GM12878 (cell line): ENCODE measurements around the gene PHF2. TPM values are rescaled to one million over a fixed set of nuclear protein-coding genes. Genes with fewer than 3 reads are reported as not detected.

Experiments
- ATAC-seq: fragments of 200-7000 bp; cut with Tn5 transposase; 3 replicates; pipeline ENCODE4 v1.9.1; 2020; ENCODE audit warnings: mild to moderate bottlenecking, moderate library complexity
- BruUV-seq: library from RNA; stranded (reverse); fragments of 400-500 nt; replicated peaks from 2 replicates; lab custom pipeline; 2021; lab: Mats Ljungman, UMichigan
- CTCF ChIA-PET: fragments of 300-600 bp; sonication (Branson Sonifier 250); formaldehyde crosslinking; extraction: SDS; loops from one replicate; lab custom pipeline; 2021; ENCODE audit warnings: inconsistent platforms; lab: Yijun Ruan, JAX
- POLR2A ChIA-PET: fragments of 350-600 bp; formaldehyde crosslinking; extraction: SDS; loops from one replicate; lab custom pipeline; 2021; ENCODE audit warnings: inconsistent platforms; lab: Charles Lee
- RAD21 ChIA-PET: fragments of 300-600 bp; sonication (Branson Sonifier 250); formaldehyde crosslinking; loops from one replicate; lab custom pipeline; 2023; ENCODE audit warnings: antibody characterized with exemption; ENCODE audit not compliant: unreplicated experiment; lab: Charles Lee
- SMC1A ChIA-PET: fragments of 300-600 bp; sonication (Branson Sonifier 250); formaldehyde crosslinking; loops from one replicate; lab custom pipeline; 2023; ENCODE audit not compliant: unreplicated experiment, uncharacterized antibody; lab: Charles Lee
- DNase-seq: peaks from one replicate; pipeline ENCODE4 v3.0.0-alpha.2; 2011; ENCODE audit warnings: low read depth, low spot score
- FAIRE-seq: peaks from 3 replicates; lab custom pipeline; 2011; peaks lifted over from hg19 to GRCh38; lab: Jason Lieb, UNC
- H2AFZ ChIP-seq: 2 replicates; pipeline ENCODE4 v1.6.0; 2011; ENCODE audit warnings: low read depth, low read length, control low read depth; ENCODE audit not compliant: control insufficient read depth
- H3K27ac ChIP-seq: 2 replicates; pipeline ENCODE4 v1.5.1; 2011; ENCODE audit warnings: control low read depth; ENCODE audit not compliant: control insufficient read depth, insufficient read depth
- H3K27me3 ChIP-seq, 2 experiments: replicated peaks in 1 of 2; 2 replicates each; pipeline versions ENCODE4 v1.6.0 to v1.6.1; 2011; ENCODE audit warnings: low read length in 1 of 2; ENCODE audit not compliant: control insufficient read depth in 2 of 2, insufficient read depth in 2 of 2
- H3K36me3 ChIP-seq, 2 experiments: 2 replicates each; pipeline ENCODE4 v1.5.1; 2011; ENCODE audit warnings: low read length in 1 of 2; ENCODE audit not compliant: control insufficient read depth in 2 of 2, insufficient read depth in 2 of 2
- H3K4me1 ChIP-seq: 2 replicates; pipeline ENCODE4 v1.6.1; 2011; ENCODE audit warnings: mild to moderate bottlenecking, low read length, moderate library complexity, mixed read lengths; ENCODE audit not compliant: control insufficient read depth, insufficient read depth
- H3K4me2 ChIP-seq: 2 replicates; pipeline ENCODE4 v1.6.0; 2011; ENCODE audit warnings: control low read depth; ENCODE audit not compliant: control insufficient read depth, insufficient read depth
- H3K4me3 ChIP-seq: fragments of 200-600 bp; sonication (generic); 2 replicates; pipeline ENCODE4 v1.5.1; 2016
- H3K79me2 ChIP-seq: 2 replicates; pipeline ENCODE4 v1.6.0; 2011; ENCODE audit warnings: low read length; ENCODE audit not compliant: control insufficient read depth, insufficient read depth
- H3K9ac ChIP-seq: 2 replicates; pipeline ENCODE4 v1.8.0; 2011; ENCODE audit warnings: low read length, control low read depth, mixed read lengths; ENCODE audit not compliant: control insufficient read depth, insufficient read depth
- H3K9me3 ChIP-seq: replicated peaks from 3 replicates; pipeline ENCODE4 v1.5.1; 2011; ENCODE audit warnings: mild to moderate bottlenecking, low read length; ENCODE audit not compliant: control insufficient read depth, insufficient read depth
- H4K20me1 ChIP-seq: 2 replicates; pipeline ENCODE4 v1.6.0; 2011; ENCODE audit not compliant: control insufficient read depth, insufficient read depth
- ATF7 ChIP-seq: fragments of 450-650 bp; IDR thresholded peaks from 2 replicates; pipeline ENCODE4 v1.6.1; 2016; ENCODE audit warnings: low read depth, mild to moderate bottlenecking
- CBX3 ChIP-seq: fragments of 200-600 bp; sonication (generic); IDR thresholded peaks from 2 replicates; pipeline ENCODE4 v1.6.1; 2016; ENCODE audit warnings: low read depth, borderline replicate concordance
- IKZF2 ChIP-seq, 2 experiments: fragments of 450-650 bp; IDR thresholded peaks; 2 replicates each; pipeline ENCODE4 v1.6.1; 2017; ENCODE audit warnings: mild to moderate bottlenecking in 2 of 2, moderate library complexity in 2 of 2
- JUND ChIP-seq: IDR thresholded peaks from 2 replicates; pipeline ENCODE4 v1.6.1; 2012; ENCODE audit warnings: low read depth, mild to moderate bottlenecking, low read length, improper control_type of control experiment, moderate library complexity
- MYB ChIP-seq: fragments of 150-350 bp; IDR thresholded peaks from 2 replicates; pipeline ENCODE4 v1.6.1; 2014; ENCODE audit warnings: mild to moderate bottlenecking, low read depth, low read length, borderline replicate concordance
- SMARCA5 ChIP-seq: fragments of 450-650 bp; IDR thresholded peaks from 2 replicates; pipeline ENCODE4 v1.6.1; 2017; ENCODE audit warnings: mild to moderate bottlenecking
- SMC3 ChIP-seq: IDR thresholded peaks from 2 replicates; pipeline ENCODE4 v1.6.1; 2011; ENCODE audit warnings: low read length, improper control_type of control experiment, borderline replicate concordance
- WGBS: methylation state at CpG from one replicate; pipeline ENCODE4 v1.1.6; 2016; ENCODE audit warnings: low lambda C conversion rate; ENCODE audit not compliant: insufficient replicate concordance, insufficient coverage; ENCODE audit errors: missing lambda C conversion rate; 5-methylcytosine and 5-hydroxymethylcytosine counted together
- in situ Hi-C: fragments of 300-500 bp; cut with MboI; formaldehyde crosslinking; loops from 9 replicates; pipeline ENCODE4 v1.14.3; 2018; ENCODE audit warnings: mixed read lengths
- intact Hi-C: fragments of 100-400 bp; cut with micrococcal nuclease; formaldehyde crosslinking; loops from one replicate; pipeline ENCODE4 v1.14.2; 2022; ENCODE audit not compliant: unreplicated experiment
- polyA plus RNA-seq, 11 experiments: library from polyadenylated mRNA; depleted of rRNA in 4 of 11; unstranded in 6 of 11; stranded (reverse) in 5 of 11; fragments of >200 nt; fragmentation: Nextera tagmentation in 4 of 11; fragmentation: Illumina TruSeq in 1 of 11; extraction: Ambion mirVana in 4 of 11; extraction: Trizol in 1 of 11; gene quantifications; 1 replicate in 1 of 11; 2 replicates in 10 of 11; pipeline versions ENCODE4 v1.2.1 to v1.2.3, GENCODE V29; 2011 to 2016; ENCODE audit warnings: inconsistent platforms in 2 of 11, missing spikeins in 2 of 11, low read depth in 1 of 11
- total RNA-seq, 4 experiments: library from RNA; depleted of rRNA in 3 of 4; stranded (reverse); fragments of >200 nt in 3 of 4; fragmentation: Illumina TruSeq in 1 of 4; extraction: Trizol in 1 of 4; gene quantifications; 2 replicates each; pipeline versions ENCODE4 v1.2.1 to v1.2.3, GENCODE V29; 2013 to 2021

Gene PHF2
- total and polyA plus RNA-seq, 10 of the 15 experiments (the other 5 are each of a cell fraction or from before 2014, with no cell fraction given) = 0.34 to 13.3 (median 5.5) TPM

DNA sequence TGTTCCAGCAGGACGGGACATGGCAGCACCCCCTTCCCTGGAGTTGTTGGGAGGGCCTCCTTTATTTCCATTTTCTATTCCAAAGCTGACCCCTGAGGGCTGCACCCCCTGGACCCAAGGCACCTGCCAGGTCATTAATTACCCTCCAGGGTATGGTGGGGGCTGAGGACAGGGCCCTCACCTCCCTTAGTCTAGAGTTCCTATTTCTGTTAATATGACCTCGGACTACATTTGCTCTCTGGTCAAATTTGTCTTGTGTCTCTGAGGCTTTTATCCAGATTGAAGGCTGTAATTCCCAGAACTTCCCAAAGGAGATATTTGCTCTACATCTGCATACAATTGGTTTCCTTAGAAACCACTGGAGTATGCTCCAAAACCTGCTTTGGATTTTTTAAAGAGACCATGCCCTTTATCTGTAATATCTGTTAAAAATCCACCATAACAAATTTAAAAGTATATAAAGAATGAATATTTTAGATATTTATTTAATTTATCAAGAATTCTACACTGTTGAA lies 16.8 kb downstream of the PHF2 start:
- BruUV-seq = no TSS peak
- SMC1A ChIA-PET = no interaction called here
- FAIRE-seq (no peak), ATAC-seq (no peak), DNase-seq (no peak)
- TF ChIP-seq MYB (no peak), SMARCA5 (no peak), JUND (no peak), IKZF2 (IDR thresholded peaks at IDR 0.05) (no peak)
- Histone ChIP-seq H3K4me3 (no peak overlapping the region), H3K79me2 (no peaks in the 10 kb centered on the region), H3K9ac (no peak overlapping the region), H2AFZ (no peak overlapping the region), H3K4me2 (no peak overlapping the region), H3K4me1 (no peaks in the 10 kb centered on the region), H4K20me1 (peaks cover 3% of the 10 kb centered on the region; the same call in 1 of the 2 replicates), H3K36me3 (no peaks in the 10 kb centered on the region), H3K9me3 (no peaks in the 10 kb centered on the region), H3K27ac (no peak overlapping the region), H3K27me3 (no peaks in the 10 kb centered on the region)
- CTCF ChIA-PET = no interaction called here
- POLR2A ChIA-PET = interaction anchor here (1.0 kb wide), 1 partner anchor 27 kb away, joined by 3 read pairs; no protein-coding TSS in a partner anchor
- RAD21 ChIA-PET = no interaction called here
- in situ Hi-C loops = no loop called here
- WGBS = 100% methylated on average over 2 of the region's 2 CpGs
- intact Hi-C loops = no loop called here

- H3K27ac ChIP-seq = no peak overlapping the region
- no peak for TF ChIP-seq SMC3
- no peak for TF ChIP-seq CBX3
- TF ChIP-seq ATF7 = no peak
- H3K9ac ChIP-seq = no peak overlapping the region
- H4K20me1 ChIP-seq = peaks cover 3% of the 10 kb centered on the region; the same call in 1 of the 2 replicates
- H2AFZ ChIP-seq = no peak overlapping the region
- ChIA-PET RAD21 (no interaction called here), CTCF (no interaction called here), POLR2A (interaction anchor here (1.0 kb wide), 1 partner anchor 28 kb away, joined by 3 read pairs; no protein-coding TSS in a partner anchor), SMC1A (no interaction called here)
- WGBS = 84% methylated on average over 9 of the region's 9 CpGs
- no peaks in the 10 kb centered on the region for H3K79me2 ChIP-seq
- ATAC-seq (no peak), FAIRE-seq (no peak), DNase-seq (no peak)
- no peaks in the 10 kb centered on the region for H3K36me3 ChIP-seq
- H3K27me3 ChIP-seq = no peaks in the 10 kb centered on the region
- in situ Hi-C loops (no loop called here), intact Hi-C loops (no loop called here)
- no peaks in the 10 kb centered on the region for H3K9me3 ChIP-seq
- H3K4me2 ChIP-seq = no peak overlapping the region
- no peaks in the 10 kb centered on the region for H3K4me1 ChIP-seq
- H3K4me3 ChIP-seq = no peak overlapping the region
- BruUV-seq = no TSS peak
Measured at GRCh38 chr9:93594041-93594756, 17.8 kb downstream of the PHF2 start.
